HCT116 (cell line): ENCODE results near the gene CATSPERB. TPM values are rescaled to one million over a fixed set of nuclear protein-coding genes. Genes with fewer than 3 reads are reported as not detected.

Experiments used
- ATAC-seq: fragments of 200-7000 bp; cut with Tn5 transposase; 2 replicates; pipeline ENCODE4 v1.9.1; 2020; ENCODE audit warnings: mild to moderate bottlenecking, moderate library complexity
- BruUV-seq: library from RNA; stranded (reverse); fragments of 400-500 nt; replicated peaks from 2 replicates; lab custom pipeline; 2021; lab: Mats Ljungman, UMichigan
- CTCF ChIA-PET: fragments of 300-600 bp; sonication (Branson Sonifier 250); formaldehyde crosslinking; loops from one replicate; lab custom pipeline; 2021; ENCODE audit warnings: antibody characterized with exemption; lab: Charles Lee
- POLR2A ChIA-PET: fragments of 300-600, 350-600 bp; sonication (Branson Sonifier 250); formaldehyde crosslinking; loops from one replicate; lab custom pipeline; 2021; ENCODE audit warnings: antibody characterized with exemption; lab: Charles Lee
- RAD21 ChIA-PET, 2 experiments: fragments of 300-600 bp; sonication (Branson Sonifier 250); formaldehyde crosslinking; loops; one replicate each; lab custom pipeline; 2023; ENCODE audit warnings: low total read pairs in 2 of 2; ENCODE audit not compliant: uncharacterized antibody in 2 of 2, unreplicated experiment in 2 of 2, low non-redundant PET in 1 of 2; lab: Charles Lee
- DNase-seq: peaks from one replicate; pipeline ENCODE4 v3.0.0-alpha.2; 2010; ENCODE audit warnings: low read depth, low spot score
- H2AFZ ChIP-seq: fragments of 200-600 bp; shearing (Covaris generic), sonication (generic); 2 replicates; pipeline ENCODE4 v1.6.1; 2017; ENCODE audit warnings: low read depth, mixed run types, mixed read lengths, antibody characterized with exemption, low read length; ENCODE audit not compliant: poor library complexity, severe bottlenecking
- H3K27ac ChIP-seq: 2 replicates; pipeline ENCODE4 v1.5.1; 2012; ENCODE audit warnings: low read depth, low read length
- H3K27me3 ChIP-seq: fragments of 200-600 bp; sonication (generic); 2 replicates; pipeline ENCODE4 v1.6.1; 2016; ENCODE audit warnings: mixed run types, low read length, mixed read lengths; ENCODE audit not compliant: insufficient read depth
- H3K36me3 ChIP-seq, 2 experiments: fragments of 200-500 bp in 1 of 2; fragments of 200-600 bp in 1 of 2; sonication (Bioruptor generic) in 1 of 2; sonication (generic) in 1 of 2; 2 replicates each; pipeline versions ENCODE4 v1.5.1 to v1.6.1; 2014 to 2016; ENCODE audit warnings: low read length in 2 of 2, inconsistent platforms in 1 of 2, mixed read lengths in 1 of 2, mixed run types in 1 of 2; ENCODE audit not compliant: insufficient read depth in 2 of 2, control insufficient read depth in 1 of 2
- H3K4me1 ChIP-seq, 2 experiments: fragments of 200-600 bp in 1 of 2; sonication (generic) in 1 of 2; 2 replicates each; pipeline versions ENCODE4 v1.5.1 to v1.6.1; 2012 to 2017; ENCODE audit warnings: low read length in 2 of 2, inconsistent platforms in 1 of 2, mild to moderate bottlenecking in 1 of 2, mixed read lengths in 1 of 2, mixed run types in 1 of 2, moderate library complexity in 1 of 2; ENCODE audit not compliant: insufficient read depth in 2 of 2, control insufficient read depth in 1 of 2
- H3K4me2 ChIP-seq: fragments of 200-600 bp; sonication (generic); 2 replicates; pipeline ENCODE4 v1.6.1; 2017; ENCODE audit warnings: mixed run types, low read length, mixed read lengths
- H3K4me3 ChIP-seq, 2 experiments: fragments of 200-600 bp in 1 of 2; sonication (generic) in 1 of 2; replicated peaks in 1 of 2; 2 replicates each; pipeline ENCODE4 v1.5.1; 2011 to 2016; ENCODE audit warnings: low read length in 2 of 2, control low read depth in 1 of 2, low read depth in 1 of 2, mild to moderate bottlenecking in 1 of 2, mixed read lengths in 1 of 2, mixed run types in 1 of 2
- H3K79me2 ChIP-seq: fragments of 200-600 bp; sonication (generic); 2 replicates; pipeline ENCODE4 v1.6.1; 2017; ENCODE audit warnings: mild to moderate bottlenecking, mixed run types, low read length, moderate library complexity, mixed read lengths; ENCODE audit not compliant: insufficient read depth
- H3K9ac ChIP-seq: fragments of 200-600 bp; sonication (generic); 2 replicates; pipeline ENCODE4 v1.6.1; 2016; ENCODE audit warnings: low read length, mixed read lengths
- H3K9me2 ChIP-seq: fragments of 200-600 bp; sonication (generic), shearing (Covaris generic); 2 replicates; pipeline ENCODE4 v1.6.1; 2017; ENCODE audit warnings: mixed run types, mild to moderate bottlenecking, moderate library complexity; ENCODE audit not compliant: insufficient read depth
- H3K9me3 ChIP-seq, 2 experiments: fragments of 200-500 bp in 1 of 2; fragments of 200-600 bp in 1 of 2; sonication (Bioruptor generic) in 1 of 2; sonication (generic) in 1 of 2; 2 replicates each; pipeline ENCODE4 v1.6.1; 2014 to 2017; ENCODE audit warnings: low read length in 2 of 2, mixed read lengths in 2 of 2, inconsistent platforms in 1 of 2, low read depth in 1 of 2, mild to moderate bottlenecking in 1 of 2, mixed run types in 1 of 2, moderate library complexity in 1 of 2; ENCODE audit not compliant: control insufficient read depth in 1 of 2, insufficient read depth in 1 of 2
- H4K20me1 ChIP-seq: fragments of 200-600 bp; sonication (generic), shearing (Covaris generic); 2 replicates; pipeline ENCODE4 v1.6.1; 2017; ENCODE audit warnings: mixed run types, mild to moderate bottlenecking, moderate library complexity; ENCODE audit not compliant: insufficient read depth
- CBX3 ChIP-seq: IDR thresholded peaks from 2 replicates; pipeline ENCODE4 v1.6.1; 2012; ENCODE audit warnings: low read depth
- CEBPB ChIP-seq: IDR thresholded peaks from 2 replicates; pipeline ENCODE4 v1.6.1; 2012; ENCODE audit warnings: low read depth
- EGR1 ChIP-seq: IDR thresholded peaks from 2 replicates; pipeline ENCODE4 v1.6.1; 2012; ENCODE audit warnings: low read depth
- ELF1 ChIP-seq: IDR thresholded peaks from 2 replicates; pipeline ENCODE4 v1.6.1; 2012; ENCODE audit warnings: low read depth, borderline replicate concordance
- EZH2 ChIP-seq: fragments of 200-600 bp; sonication (generic); IDR thresholded peaks from 2 replicates; pipeline ENCODE4 v1.6.1; 2017; ENCODE audit warnings: antibody characterized with exemption, mixed run types
- EZH2phosphoT487 ChIP-seq: fragments of 200-600 bp; IDR thresholded peaks from 2 replicates; pipeline ENCODE4 v1.6.1; 2018; ENCODE audit warnings: antibody characterized with exemption, borderline replicate concordance
- FOSL1 ChIP-seq: IDR thresholded peaks from 2 replicates; pipeline ENCODE4 v1.6.1; 2012; ENCODE audit warnings: low read depth
- JUND ChIP-seq: IDR thresholded peaks from 2 replicates; pipeline ENCODE4 v1.6.1; 2012
- POLR2AphosphoS5 ChIP-seq: IDR thresholded peaks from 2 replicates; pipeline ENCODE4 v1.6.1; 2011; ENCODE audit warnings: mild to moderate bottlenecking, low read depth, low read length, moderate library complexity
- RAD21 ChIP-seq: IDR thresholded peaks from 2 replicates; pipeline ENCODE4 v1.6.1; 2012; ENCODE audit warnings: low read depth, mild to moderate bottlenecking
- SP1 ChIP-seq: IDR thresholded peaks from 2 replicates; pipeline ENCODE4 v1.6.1; 2012; ENCODE audit warnings: low read depth
- SRF ChIP-seq: IDR thresholded peaks from 2 replicates; pipeline ENCODE4 v1.6.1; 2012; ENCODE audit warnings: low read depth
- TCF7L2 ChIP-seq: IDR thresholded peaks from 2 replicates; pipeline ENCODE4 v1.7.0; 2011; ENCODE audit warnings: borderline replicate concordance, inconsistent platforms; ENCODE audit not compliant: insufficient read depth, insufficient read length; ENCODE audit errors: extremely low read depth
- ZFX ChIP-seq: fragments of 450-650 bp; IDR thresholded peaks from 2 replicates; pipeline ENCODE4 v1.6.1; 2017
- ZNF274 ChIP-seq: fragments of 200-500 bp; sonication (Bioruptor generic); IDR thresholded peaks from 2 replicates; pipeline ENCODE4 v1.6.1; 2014; ENCODE audit warnings: mild to moderate bottlenecking, low read depth, low read length, inconsistent platforms
- intact Hi-C: fragments of 100-400 bp; cut with micrococcal nuclease; formaldehyde crosslinking; loops from 2 replicates; pipeline ENCODE4 v1.10.0; 2022
- total RNA-seq: library from RNA; stranded (reverse); gene quantifications from one replicate; pipeline ENCODE4 v1.2.1, GENCODE V29; 2021; ENCODE audit not compliant: unreplicated experiment
- TF ChIP-seq, protein P1 (sequence below): IDR thresholded peaks from 2 replicates; pipeline ENCODE4 v1.6.1; 2012
- TF ChIP-seq, protein P2 (sequence below): IDR thresholded peaks from 2 replicates; pipeline ENCODE4 v1.6.1; 2012
- TF ChIP-seq, protein P3 (sequence below): IDR thresholded peaks from 2 replicates; pipeline ENCODE4 v1.6.1; 2012; ENCODE audit warnings: low read depth
- TF ChIP-seq, protein P4 (sequence below), 3 experiments: fragments of 200-600 bp in 1 of 3; sonication (generic) in 1 of 3; IDR thresholded peaks in 2 of 3; conservative IDR thresholded peaks in 1 of 3; 2 replicates each; pipeline ENCODE4 v1.5.1; 2012 to 2017; ENCODE audit warnings: low read depth in 2 of 3, low read length in 2 of 3, antibody characterized with exemption in 1 of 3, borderline replicate concordance in 1 of 3, control low read depth in 1 of 3, mild to moderate bottlenecking in 1 of 3, mixed read lengths in 1 of 3, mixed run types in 1 of 3, moderate library complexity in 1 of 3; ENCODE audit not compliant: insufficient read depth in 1 of 3
- TF ChIP-seq, protein P5 (sequence below): IDR thresholded peaks from 2 replicates; pipeline ENCODE4 v1.6.1; 2011; ENCODE audit warnings: mild to moderate bottlenecking, low read length, moderate library complexity; ENCODE audit not compliant: insufficient replicate concordance; ENCODE audit errors: extremely low read depth

Gene CATSPERB
- total RNA-seq, 1 experiment from 2014 or later: 0.74 TPM

DNA sequence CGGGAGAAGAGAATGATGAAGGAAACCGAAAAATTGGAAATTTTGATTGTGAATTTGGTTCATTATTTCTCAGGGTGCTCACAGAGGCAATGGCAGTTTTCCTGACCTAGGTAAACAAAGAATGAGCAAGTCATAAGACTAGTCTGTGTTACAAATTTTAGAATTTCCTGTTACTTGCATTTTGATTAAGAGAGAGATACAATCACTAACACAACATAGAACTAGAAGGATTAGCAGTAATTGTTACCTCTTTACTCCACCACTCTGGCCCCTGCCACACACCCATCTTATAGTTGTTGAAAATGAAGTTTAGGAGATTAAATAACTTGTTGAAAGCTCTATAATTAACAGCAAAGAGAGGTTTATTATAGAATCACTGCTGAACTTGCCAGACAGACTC is 62.0 kb downstream of the CATSPERB start:
- no peaks in the 10 kb centered on the region for H4K20me1 ChIP-seq
- H3K4me3 ChIP-seq: no peak overlapping the region
- intact Hi-C loops: no loop called here
- no peaks in the 10 kb centered on the region for H3K4me1 ChIP-seq
- no peak overlapping the region for H3K9ac ChIP-seq
- H3K36me3 ChIP-seq: no peaks in the 10 kb centered on the region
- no peak overlapping the region for H2AFZ ChIP-seq
- POLR2A ChIA-PET: no interaction called here
- CTCF ChIA-PET: no interaction called here
- RAD21 ChIA-PET: no interaction called here
- DNase-seq (no peak), ATAC-seq (no peak)
- H3K27ac ChIP-seq: no peak overlapping the region
- TF ChIP-seq FOSL1: no peak
- no peak for TF ChIP-seq TCF7L2
- TF ChIP-seq JUND: no peak
- no peak for TF ChIP-seq CEBPB
- no peak for TF ChIP-seq SRF
- TF ChIP-seq, protein P1, sequence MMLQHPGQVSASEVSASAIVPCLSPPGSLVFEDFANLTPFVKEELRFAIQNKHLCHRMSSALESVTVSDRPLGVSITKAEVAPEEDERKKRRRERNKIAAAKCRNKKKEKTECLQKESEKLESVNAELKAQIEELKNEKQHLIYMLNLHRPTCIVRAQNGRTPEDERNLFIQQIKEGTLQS: no peak
- TF ChIP-seq, protein P2, sequence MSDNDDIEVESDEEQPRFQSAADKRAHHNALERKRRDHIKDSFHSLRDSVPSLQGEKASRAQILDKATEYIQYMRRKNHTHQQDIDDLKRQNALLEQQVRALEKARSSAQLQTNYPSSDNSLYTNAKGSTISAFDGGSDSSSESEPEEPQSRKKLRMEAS: no peak
- TF ChIP-seq, protein P3, sequence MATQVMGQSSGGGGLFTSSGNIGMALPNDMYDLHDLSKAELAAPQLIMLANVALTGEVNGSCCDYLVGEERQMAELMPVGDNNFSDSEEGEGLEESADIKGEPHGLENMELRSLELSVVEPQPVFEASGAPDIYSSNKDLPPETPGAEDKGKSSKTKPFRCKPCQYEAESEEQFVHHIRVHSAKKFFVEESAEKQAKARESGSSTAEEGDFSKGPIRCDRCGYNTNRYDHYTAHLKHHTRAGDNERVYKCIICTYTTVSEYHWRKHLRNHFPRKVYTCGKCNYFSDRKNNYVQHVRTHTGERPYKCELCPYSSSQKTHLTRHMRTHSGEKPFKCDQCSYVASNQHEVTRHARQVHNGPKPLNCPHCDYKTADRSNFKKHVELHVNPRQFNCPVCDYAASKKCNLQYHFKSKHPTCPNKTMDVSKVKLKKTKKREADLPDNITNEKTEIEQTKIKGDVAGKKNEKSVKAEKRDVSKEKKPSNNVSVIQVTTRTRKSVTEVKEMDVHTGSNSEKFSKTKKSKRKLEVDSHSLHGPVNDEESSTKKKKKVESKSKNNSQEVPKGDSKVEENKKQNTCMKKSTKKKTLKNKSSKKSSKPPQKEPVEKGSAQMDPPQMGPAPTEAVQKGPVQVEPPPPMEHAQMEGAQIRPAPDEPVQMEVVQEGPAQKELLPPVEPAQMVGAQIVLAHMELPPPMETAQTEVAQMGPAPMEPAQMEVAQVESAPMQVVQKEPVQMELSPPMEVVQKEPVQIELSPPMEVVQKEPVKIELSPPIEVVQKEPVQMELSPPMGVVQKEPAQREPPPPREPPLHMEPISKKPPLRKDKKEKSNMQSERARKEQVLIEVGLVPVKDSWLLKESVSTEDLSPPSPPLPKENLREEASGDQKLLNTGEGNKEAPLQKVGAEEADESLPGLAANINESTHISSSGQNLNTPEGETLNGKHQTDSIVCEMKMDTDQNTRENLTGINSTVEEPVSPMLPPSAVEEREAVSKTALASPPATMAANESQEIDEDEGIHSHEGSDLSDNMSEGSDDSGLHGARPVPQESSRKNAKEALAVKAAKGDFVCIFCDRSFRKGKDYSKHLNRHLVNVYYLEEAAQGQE: no peak
- TF ChIP-seq ELF1: no peak
- TF ChIP-seq, protein P4, sequence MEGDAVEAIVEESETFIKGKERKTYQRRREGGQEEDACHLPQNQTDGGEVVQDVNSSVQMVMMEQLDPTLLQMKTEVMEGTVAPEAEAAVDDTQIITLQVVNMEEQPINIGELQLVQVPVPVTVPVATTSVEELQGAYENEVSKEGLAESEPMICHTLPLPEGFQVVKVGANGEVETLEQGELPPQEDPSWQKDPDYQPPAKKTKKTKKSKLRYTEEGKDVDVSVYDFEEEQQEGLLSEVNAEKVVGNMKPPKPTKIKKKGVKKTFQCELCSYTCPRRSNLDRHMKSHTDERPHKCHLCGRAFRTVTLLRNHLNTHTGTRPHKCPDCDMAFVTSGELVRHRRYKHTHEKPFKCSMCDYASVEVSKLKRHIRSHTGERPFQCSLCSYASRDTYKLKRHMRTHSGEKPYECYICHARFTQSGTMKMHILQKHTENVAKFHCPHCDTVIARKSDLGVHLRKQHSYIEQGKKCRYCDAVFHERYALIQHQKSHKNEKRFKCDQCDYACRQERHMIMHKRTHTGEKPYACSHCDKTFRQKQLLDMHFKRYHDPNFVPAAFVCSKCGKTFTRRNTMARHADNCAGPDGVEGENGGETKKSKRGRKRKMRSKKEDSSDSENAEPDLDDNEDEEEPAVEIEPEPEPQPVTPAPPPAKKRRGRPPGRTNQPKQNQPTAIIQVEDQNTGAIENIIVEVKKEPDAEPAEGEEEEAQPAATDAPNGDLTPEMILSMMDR (IDR thresholded peaks at IDR 0.05 in 2 of 3, conservative IDR thresholded peaks at IDR 0.05 in 1 of 3; ENCODE audit: borderline replicate concordance in 1 of 3, insufficient read depth in 1 of 3, low read depth in 2 of 3, low read length in 2 of 3): no peak
- TF ChIP-seq SP1: no peak
- TF ChIP-seq, protein P5, sequence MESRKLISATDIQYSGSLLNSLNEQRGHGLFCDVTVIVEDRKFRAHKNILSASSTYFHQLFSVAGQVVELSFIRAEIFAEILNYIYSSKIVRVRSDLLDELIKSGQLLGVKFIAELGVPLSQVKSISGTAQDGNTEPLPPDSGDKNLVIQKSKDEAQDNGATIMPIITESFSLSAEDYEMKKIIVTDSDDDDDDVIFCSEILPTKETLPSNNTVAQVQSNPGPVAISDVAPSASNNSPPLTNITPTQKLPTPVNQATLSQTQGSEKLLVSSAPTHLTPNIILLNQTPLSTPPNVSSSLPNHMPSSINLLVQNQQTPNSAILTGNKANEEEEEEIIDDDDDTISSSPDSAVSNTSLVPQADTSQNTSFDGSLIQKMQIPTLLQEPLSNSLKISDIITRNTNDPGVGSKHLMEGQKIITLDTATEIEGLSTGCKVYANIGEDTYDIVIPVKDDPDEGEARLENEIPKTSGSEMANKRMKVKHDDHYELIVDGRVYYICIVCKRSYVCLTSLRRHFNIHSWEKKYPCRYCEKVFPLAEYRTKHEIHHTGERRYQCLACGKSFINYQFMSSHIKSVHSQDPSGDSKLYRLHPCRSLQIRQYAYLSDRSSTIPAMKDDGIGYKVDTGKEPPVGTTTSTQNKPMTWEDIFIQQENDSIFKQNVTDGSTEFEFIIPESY: no peak
- no peak for TF ChIP-seq CBX3
- TF ChIP-seq EZH2: no peak
- no peak for TF ChIP-seq POLR2AphosphoS5
- TF ChIP-seq ZFX: no peak
- no peak for TF ChIP-seq EZH2phosphoT487
- TF ChIP-seq EGR1: no peak
- no peak for TF ChIP-seq ZNF274
- no peak for TF ChIP-seq RAD21
- H3K27me3 ChIP-seq: no peaks in the 10 kb centered on the region
- H3K79me2 ChIP-seq: no peaks in the 10 kb centered on the region
- no peaks in the 10 kb centered on the region for H3K9me2 ChIP-seq
- no TSS peak for BruUV-seq
- no peak overlapping the region for H3K4me2 ChIP-seq
- no peaks in the 10 kb centered on the region for H3K9me3 ChIP-seq
